ENCODE results near the gene CHRNG.

The CHRNG gene

DNA sequence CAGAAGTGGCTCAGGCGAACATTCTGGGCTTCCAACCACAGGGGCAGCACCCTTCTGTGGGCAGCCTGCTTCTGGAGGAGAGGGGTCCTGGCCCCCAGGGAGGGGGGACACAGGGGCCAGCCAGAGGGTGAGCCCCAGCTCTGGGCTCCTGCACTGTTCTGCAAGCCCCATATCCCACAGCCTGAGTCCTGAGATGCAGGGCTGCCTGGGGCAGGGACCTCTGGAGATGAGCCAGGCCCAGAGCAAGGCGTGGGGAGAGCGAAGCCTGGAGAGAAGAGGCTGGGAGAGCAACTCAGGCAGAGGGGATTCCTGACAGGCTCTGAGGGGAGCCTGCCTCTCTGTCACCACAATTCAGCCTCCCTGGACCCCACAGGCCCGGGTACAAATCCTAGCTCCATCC is 32.8 kb upstream of the CHRNG start:
- DNase-seq = no peak

- no peak for DNase-seq
Measured at GRCh38 chr2:232508251-232508650, 31.2 kb upstream of the CHRNG start.

GRCh38 chr2:232511336-232511890 is 28.1 kb upstream of the CHRNG start:
- no peak for DNase-seq

DNA sequence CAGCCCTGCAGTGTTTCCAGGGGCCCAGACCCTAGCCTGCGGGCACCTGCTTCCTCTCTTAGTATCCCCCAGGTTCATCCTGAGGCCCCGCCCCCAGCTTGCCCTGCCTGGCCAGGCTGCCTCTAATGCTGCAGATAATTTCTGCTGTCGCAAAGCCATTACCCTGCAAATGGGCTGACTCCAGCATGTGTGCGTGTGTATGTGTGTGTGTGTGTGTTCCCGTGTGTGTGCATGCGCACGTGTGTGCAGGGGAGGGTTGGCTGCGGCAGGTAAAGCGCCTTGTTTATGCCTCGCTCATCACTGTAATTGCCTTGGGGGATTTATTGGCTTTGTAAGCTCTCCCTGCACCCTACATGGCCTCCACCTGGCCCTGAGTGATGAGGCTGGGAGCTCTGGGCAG is 26.9 kb upstream of the CHRNG start:
- DNase-seq = peak; percentile 4

GRCh38 chr2:232513353-232513752 is 26.1 kb upstream of the CHRNG start:
- no peak for DNase-seq

DNA sequence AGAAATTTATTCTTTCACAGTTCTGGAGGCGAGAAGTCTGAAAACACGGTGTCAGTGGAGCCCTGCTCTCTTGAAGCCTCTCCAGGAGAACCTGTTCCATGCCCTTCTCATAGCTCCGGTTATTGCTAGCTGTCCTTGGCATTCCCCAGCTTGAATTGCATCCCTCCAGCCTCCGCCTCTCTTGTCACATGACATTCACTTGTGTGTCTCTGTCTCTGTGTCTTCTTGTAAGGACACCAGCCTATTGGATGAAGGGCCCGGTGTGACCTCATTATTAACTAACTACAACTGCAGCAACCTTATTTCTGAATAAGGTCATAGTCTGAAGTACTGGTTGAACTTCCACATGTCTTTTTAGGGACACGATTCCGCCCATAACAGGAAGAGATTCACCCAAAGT is 23.9 kb upstream of the CHRNG start:
- no peak for DNase-seq

DNA sequence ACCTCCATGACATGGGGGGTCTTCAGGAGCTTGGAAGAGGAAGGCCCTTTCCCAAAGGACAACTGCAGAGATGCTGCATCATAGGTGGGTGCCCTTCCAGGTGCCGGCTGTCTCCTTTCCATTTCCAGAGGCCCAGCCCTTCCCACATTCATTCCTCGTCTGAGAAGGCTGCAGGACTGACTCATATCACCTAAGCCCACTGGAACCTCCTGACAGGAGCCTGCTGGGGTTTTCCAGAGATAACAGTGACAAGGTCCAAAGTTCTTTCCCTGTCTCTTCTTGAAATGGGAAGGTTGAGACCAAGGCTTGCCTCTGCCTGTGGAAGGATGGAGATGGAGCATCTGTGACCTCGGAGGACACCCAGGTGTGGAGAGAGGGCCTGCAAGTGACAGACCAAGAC is 22.9 kb upstream of the CHRNG start:
- DNase-seq = no peak

GRCh38 chr2:232518844-232519243 is 20.6 kb upstream of the CHRNG start:
- no peak for DNase-seq

- DNase-seq = no peak
Measured at GRCh38 chr2:232519581-232520438, 19.7 kb upstream of the CHRNG start, which contains the start of gene PRSS56. Gene PRSS56 (plus strand): TSS chr2:232520388. CDS start chr2:232520599, 211 bp downstream.

- DNase-seq = no peak
Measured at GRCh38 chr2:232520489-232520888, 19.0 kb upstream of the CHRNG start.

- DNase-seq = no peak
Measured at GRCh38 chr2:232521098-232521497, 18.4 kb upstream of the CHRNG start.

DNA sequence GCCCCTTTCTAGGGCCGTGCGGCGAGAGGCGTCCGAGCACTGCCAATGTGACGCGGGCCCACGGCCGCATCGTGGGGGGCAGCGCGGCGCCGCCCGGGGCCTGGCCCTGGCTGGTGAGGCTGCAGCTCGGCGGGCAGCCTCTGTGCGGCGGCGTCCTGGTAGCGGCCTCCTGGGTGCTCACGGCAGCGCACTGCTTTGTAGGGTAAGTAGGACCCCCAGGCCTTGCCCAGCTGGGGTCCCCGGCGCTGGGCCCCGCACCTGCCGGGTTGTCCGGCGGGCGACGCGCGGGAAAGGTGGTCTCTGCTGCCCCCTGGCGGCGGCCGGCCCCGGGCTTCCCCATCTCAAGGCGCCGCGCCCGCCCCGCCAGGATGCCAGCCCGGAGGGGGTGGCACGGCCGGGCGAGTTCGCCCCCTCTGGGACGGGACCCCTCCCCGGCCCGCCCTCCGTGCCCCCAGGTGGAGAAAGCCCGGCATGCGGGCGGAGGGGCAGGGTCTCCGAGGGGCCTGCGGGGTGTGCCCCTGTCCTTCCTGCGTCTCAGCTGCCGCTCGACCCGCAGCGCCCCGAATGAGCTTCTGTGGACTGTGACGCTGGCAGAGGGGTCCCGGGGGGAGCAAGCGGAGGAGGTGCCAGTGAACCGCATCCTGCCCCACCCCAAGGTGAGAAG is 17.4 kb upstream of the CHRNG start:
- peak; percentile 13 for DNase-seq

- DNase-seq = no peak
Measured at GRCh38 chr2:232522623-232523401, 16.7 kb upstream of the CHRNG start.

- DNase-seq = no peak
Measured at GRCh38 chr2:232523402-232523681, 16.1 kb upstream of the CHRNG start.

GRCh38 chr2:232523682-232524597 is 15.6 kb upstream of the CHRNG start:
- peak; percentile 30 for DNase-seq

DNA sequence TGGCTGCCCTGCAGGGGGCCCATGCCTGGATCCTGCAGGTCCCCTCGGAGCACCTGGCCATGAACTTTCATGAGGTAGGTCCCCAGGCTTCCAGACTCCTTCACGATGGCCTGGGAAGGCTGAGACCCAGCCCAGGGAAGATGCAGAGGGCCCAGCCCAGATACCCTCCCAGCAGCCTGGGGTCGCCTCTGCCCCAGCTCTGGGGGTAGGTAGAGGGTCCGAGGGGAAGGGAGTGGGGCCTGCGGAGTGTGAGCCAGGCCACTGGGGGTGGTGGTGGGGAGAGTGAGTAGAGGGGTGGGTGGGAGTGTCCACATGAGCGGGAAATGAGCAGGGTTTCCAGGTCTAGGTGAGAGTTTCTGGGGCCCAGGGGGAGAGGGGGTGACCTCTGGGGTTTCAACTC is 14.7 kb upstream of the CHRNG start:
- DNase-seq = no peak

DNA sequence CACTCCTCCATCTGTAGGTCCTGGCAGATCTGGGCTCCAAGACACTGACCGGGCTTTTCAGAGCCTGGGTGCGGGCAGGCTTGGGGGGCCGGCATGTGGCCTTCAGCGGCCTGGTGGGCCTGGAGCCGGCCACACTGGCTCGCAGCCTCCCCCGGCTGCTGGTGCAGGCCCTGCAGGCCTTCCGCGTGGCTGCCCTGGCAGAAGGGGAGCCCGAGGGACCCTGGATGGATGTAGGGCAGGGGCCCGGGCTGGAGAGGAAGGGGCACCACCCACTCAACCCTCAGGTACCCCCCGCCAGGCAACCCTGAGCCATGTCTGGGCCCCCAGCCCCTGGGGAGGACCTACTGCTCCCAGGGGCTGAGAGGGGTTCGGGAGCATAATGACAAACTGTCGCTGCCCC is 14.3 kb upstream of the CHRNG start:
- no peak for DNase-seq

DNA sequence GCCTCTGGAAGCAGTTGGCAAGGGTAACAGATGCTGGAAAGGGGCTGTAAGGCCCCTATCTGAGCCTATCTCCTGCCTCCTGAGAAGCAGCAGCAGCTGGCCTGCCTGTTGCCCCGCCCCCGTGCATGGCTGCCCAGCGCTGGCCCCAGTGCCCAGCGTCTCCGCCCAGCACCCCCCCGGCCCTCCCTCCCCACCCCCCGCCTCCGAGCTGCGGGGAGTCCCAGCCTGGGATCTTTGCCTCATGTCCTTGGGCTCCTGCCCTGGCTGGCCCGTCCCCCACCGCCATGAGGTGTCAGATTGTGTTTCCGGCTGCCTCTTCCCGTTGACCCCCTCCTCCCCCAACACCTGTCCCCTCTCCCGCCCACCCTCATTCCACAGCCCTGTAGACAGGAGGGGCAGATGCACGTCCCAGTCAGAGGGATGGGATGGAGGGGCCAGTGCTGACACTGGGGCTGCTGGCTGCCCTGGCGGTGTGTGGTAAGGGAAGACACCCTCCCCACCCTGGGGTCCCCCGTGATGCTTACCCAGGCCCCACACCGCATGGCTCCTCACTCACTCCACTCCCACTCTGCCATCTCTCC is 13.6 kb upstream of the CHRNG start, which contains the start of gene CHRND:
CHRND (plus strand) TSS at position 370 of the 581 bp plus-strand sequence; CDS start at position 426, 56 bp downstream.
- DNase-seq = no peak

- no peak for DNase-seq
Measured at GRCh38 chr2:232526372-232526941, 13.0 kb upstream of the CHRNG start.

DNA sequence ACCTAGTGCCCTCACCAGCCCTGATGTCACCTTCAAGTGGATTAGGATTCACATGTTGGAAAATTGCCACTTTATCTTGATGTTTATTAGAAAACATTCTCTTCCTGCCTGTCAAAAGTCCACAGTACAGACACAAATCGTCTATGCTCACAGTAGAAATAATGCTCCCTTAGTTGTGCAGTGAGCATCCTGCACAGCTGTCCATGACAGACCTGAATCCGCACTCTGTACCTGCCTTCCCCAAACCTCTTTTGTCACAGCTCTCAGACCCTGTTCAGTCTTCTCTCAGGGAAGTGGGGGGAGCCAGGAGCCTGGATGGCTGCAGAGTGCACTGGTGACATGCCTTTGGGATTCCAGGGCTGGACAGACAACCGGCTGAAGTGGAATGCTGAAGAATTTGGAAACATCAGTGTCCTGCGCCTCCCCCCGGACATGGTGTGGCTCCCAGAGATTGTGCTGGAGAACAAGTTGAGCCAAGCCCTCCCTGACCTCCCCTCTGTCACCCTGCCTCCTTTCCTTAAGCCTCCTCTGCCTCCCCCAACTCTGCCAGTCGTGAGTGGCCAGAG is 11.5 kb upstream of the CHRNG start:
- DNase-seq = no peak

All from fibroblast of skin of right biceps (primary cell).